Activated CD4-positive, alpha-beta memory T cell treated with anti-CD3 and anti-CD28 coated beads for 36 hours (primary cell): ENCODE results near the gene RBM4. TPM values are rescaled to one million over a fixed set of nuclear protein-coding genes. Genes with fewer than 3 reads are reported as not detected.

ENCODE experiments used
- CTCF ChIA-PET: fragments of 350-600 bp; sonication (Branson Sonifier 250); formaldehyde crosslinking; loops from one replicate; lab custom pipeline; 2021; ENCODE audit warnings: antibody characterized with exemption, inconsistent platforms; lab: Charles Lee
- POLR2A ChIA-PET: fragments of 350-600 bp; sonication (Branson Sonifier 250); formaldehyde crosslinking; loops from one replicate; lab custom pipeline; 2021; ENCODE audit warnings: antibody characterized with exemption; lab: Charles Lee
- DNase-seq: peaks from one replicate; pipeline ENCODE4 v3.0.0-alpha.2; 2020
- H3K27ac Mint-ChIP-seq: one replicate; pipeline ENCODE4 v1.8.0; 2021; ENCODE audit warnings: mixed read lengths
- H3K27me3 Mint-ChIP-seq: one replicate; pipeline ENCODE4 v1.8.0; 2021; ENCODE audit warnings: mixed read lengths
- H3K36me3 Mint-ChIP-seq: one replicate; pipeline ENCODE4 v1.8.0; 2021; ENCODE audit warnings: mixed read lengths
- H3K4me1 Mint-ChIP-seq: one replicate; pipeline ENCODE4 v1.8.0; 2021; ENCODE audit warnings: low read depth, mixed read lengths
- H3K4me3 Mint-ChIP-seq: one replicate; pipeline ENCODE4 v1.8.0; 2021; ENCODE audit warnings: mild to moderate bottlenecking, mixed read lengths
- H3K9me3 Mint-ChIP-seq: one replicate; pipeline ENCODE4 v1.8.0; 2021; ENCODE audit warnings: mixed read lengths
- intact Hi-C: fragments of 100-400 bp; cut with micrococcal nuclease; formaldehyde crosslinking; loops from one replicate; pipeline ENCODE4 v1.15.1; 2023
- total RNA-seq, 2 experiments: library from RNA; stranded (reverse); gene quantifications; one replicate each; pipeline ENCODE4 v1.2.3, GENCODE V29; 2021

Gene RBM4
- total RNA-seq, 2 experiments from 2014 or later, result 87.0 to 94.0 TPM

GRCh38 chr11:66617155-66617834 lies 21.2 kb upstream of the RBM4 start:
- H3K36me3 Mint-ChIP-seq, result peaks cover 54% of the 10 kb centered on the region
- H3K4me1 Mint-ChIP-seq, result peaks cover 42% of the 10 kb centered on the region
- no peaks in the 10 kb centered on the region for H3K9me3 Mint-ChIP-seq
- peak; percentile 51 for DNase-seq
- no peaks in the 10 kb centered on the region for H3K27me3 Mint-ChIP-seq
- intact Hi-C loops, result loop anchor here (1.0 to 5.0 kb wide), 2 partner anchors 21 to 225 kb away; partner anchors contain the start of genes RBM4 and RCE1
- H3K27ac Mint-ChIP-seq, result peak overlapping the region; percentile 94
- ChIA-PET CTCF (interaction anchor here (0.6 to 3.1 kb wide), 6 partner anchors 21 to 203 kb away, joined by 3 to 23 read pairs (median 7); partner anchors contain the start of genes CCDC87, CCS, RBM4 and RBM4B), POLR2A (interaction anchor here (0.7 to 10.8 kb wide), 20 partner anchors 8 to 727 kb away, joined by 3 to 140 read pairs (median 4); partner anchors contain the start of genes CCDC87, CCS, CTSF and DPP3)
- peak overlapping the region; percentile 91 for H3K4me3 Mint-ChIP-seq

GRCh38 chr11:66619080-66619554 lies 19.4 kb upstream of the RBM4 start:
- no peak for DNase-seq

DNA sequence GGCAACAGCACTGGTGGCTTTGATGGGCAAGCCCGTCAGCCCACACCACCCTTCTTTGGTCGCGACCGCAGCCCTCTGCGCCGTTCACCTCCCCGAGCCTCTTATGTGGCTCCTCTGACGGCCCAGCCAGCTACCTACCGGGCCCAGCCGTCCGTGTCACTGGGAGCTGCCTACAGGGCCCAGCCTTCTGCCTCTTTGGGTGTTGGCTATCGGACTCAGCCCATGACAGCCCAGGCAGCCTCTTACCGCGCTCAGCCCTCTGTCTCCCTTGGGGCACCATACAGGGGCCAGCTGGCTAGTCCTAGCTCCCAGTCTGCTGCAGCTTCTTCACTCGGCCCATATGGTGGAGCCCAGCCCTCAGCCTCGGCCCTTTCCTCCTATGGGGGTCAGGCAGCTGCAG lies 14.1 kb upstream of the RBM4 start:
- intact Hi-C loops, result no loop called here
- Mint-ChIP-seq H3K4me1 (peaks cover 62% of the 10 kb centered on the region), H3K9me3 (no peaks in the 10 kb centered on the region), H3K4me3 (no peak overlapping the region), H3K27ac (no peak overlapping the region), H3K27me3 (no peaks in the 10 kb centered on the region), H3K36me3 (peaks cover 84% of the 10 kb centered on the region)
- DNase-seq, result no peak
- POLR2A ChIA-PET, result interaction anchor here (1.0 to 10.8 kb wide), 4 partner anchors 8 to 19 kb away, joined by 3 to 140 read pairs (median 6); partner anchors contain the start of genes RBM14 and RBM4
- CTCF ChIA-PET, result interaction anchor here (1.7 kb wide), 1 partner anchor 14 kb away, joined by 6 read pairs; the partner anchor contains the start of gene RBM4

More at GRCh38 chr11:66619080-66619554, 19.4 kb upstream of the RBM4 start:
- intact Hi-C loops, result loop anchor here (5.0 kb wide), 1 partner anchor 223 kb away; the partner anchor contains the start of gene RCE1
- H3K27me3 Mint-ChIP-seq, result no peaks in the 10 kb centered on the region
- ChIA-PET POLR2A (interaction anchor here (0.6 to 10.8 kb wide), 3 partner anchors 20 to 58 kb away, joined by 3 to 140 read pairs (median 7); partner anchors contain the start of genes RBM4 and RBM4B), CTCF (interaction anchor here (1.0 to 3.1 kb wide), 5 partner anchors 18 to 59 kb away, joined by 3 to 23 read pairs (median 8); partner anchors contain the start of genes CCDC87, CCS and RBM4B)
- H3K27ac Mint-ChIP-seq, result peak overlapping the region; percentile 94
- peaks cover 72% of the 10 kb centered on the region for H3K36me3 Mint-ChIP-seq
- H3K4me3 Mint-ChIP-seq, result peak overlapping the region; percentile 91
- H3K4me1 Mint-ChIP-seq, result peaks cover 60% of the 10 kb centered on the region
- H3K9me3 Mint-ChIP-seq, result no peaks in the 10 kb centered on the region

DNA sequence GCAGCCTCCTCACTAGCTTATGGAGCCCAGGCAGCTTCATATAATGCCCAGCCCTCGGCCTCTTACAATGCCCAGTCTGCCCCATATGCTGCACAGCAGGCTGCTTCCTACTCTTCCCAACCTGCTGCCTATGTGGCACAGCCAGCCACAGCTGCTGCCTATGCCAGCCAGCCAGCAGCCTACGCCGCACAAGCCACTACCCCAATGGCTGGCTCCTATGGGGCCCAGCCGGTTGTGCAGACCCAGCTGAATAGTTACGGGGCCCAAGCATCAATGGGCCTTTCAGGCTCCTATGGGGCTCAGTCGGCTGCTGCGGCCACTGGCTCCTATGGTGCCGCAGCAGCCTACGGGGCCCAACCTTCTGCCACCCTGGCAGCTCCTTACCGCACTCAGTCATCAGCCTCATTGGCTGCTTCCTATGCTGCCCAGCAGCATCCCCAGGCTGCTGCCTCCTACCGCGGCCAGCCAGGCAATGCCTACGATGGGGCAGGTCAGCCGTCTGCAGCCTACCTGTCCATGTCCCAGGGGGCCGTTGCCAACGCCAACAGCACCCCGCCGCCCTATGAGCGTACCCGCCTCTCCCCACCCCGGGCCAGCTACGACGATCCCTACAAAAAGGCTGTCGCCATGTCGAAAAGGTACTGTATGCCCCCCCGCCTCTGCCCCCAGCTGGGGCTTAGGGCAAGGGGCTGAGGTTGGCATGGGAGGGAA lies 13.3 kb upstream of the RBM4 start:
- H3K27ac Mint-ChIP-seq, result no peak overlapping the region
- H3K4me3 Mint-ChIP-seq, result no peak overlapping the region
- H3K27me3 Mint-ChIP-seq, result no peaks in the 10 kb centered on the region
- DNase-seq, result no peak
- H3K4me1 Mint-ChIP-seq, result peaks cover 61% of the 10 kb centered on the region
- CTCF ChIA-PET, result no interaction called here
- H3K36me3 Mint-ChIP-seq, result peaks cover 85% of the 10 kb centered on the region
- POLR2A ChIA-PET, result interaction anchor here (1.0 to 10.8 kb wide), 4 partner anchors 9 to 20 kb away, joined by 3 to 140 read pairs (median 6); partner anchors contain the start of genes RBM14 and RBM4
- H3K9me3 Mint-ChIP-seq, result no peaks in the 10 kb centered on the region
- intact Hi-C loops, result no loop called here

DNA sequence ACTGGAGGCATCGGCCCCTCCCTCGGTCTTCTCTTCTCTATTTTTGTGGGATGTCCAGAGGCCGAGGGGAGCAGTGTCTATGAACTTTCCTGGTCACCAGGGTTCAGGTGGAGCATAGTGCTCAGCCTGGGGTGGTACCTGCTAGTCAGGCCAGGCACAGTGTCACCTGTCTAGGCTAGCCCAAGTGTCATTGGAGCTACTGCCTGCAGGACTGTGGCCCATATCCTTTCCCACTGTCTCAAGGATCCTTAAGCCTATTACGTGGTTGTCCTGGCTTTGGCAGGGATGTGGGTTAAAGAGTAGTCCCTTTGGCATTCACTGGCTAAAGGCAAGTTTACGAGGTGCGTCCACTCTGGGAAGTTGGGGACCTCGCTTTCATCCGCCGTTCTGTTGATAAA lies 12.8 kb upstream of the RBM4 start:
- no peak overlapping the region for H3K4me3 Mint-ChIP-seq
- CTCF ChIA-PET, result no interaction called here
- intact Hi-C loops, result no loop called here
- H3K27ac Mint-ChIP-seq, result no peak overlapping the region
- DNase-seq, result no peak
- H3K36me3 Mint-ChIP-seq, result peaks cover 82% of the 10 kb centered on the region
- H3K27me3 Mint-ChIP-seq, result no peaks in the 10 kb centered on the region
- H3K4me1 Mint-ChIP-seq, result peaks cover 58% of the 10 kb centered on the region
- H3K9me3 Mint-ChIP-seq, result no peaks in the 10 kb centered on the region
- POLR2A ChIA-PET, result interaction anchor here (1.9 to 10.8 kb wide), 2 partner anchors 9 to 13 kb away, joined by 8 to 140 read pairs; partner anchors contain the start of genes RBM14 and RBM4

GRCh38 chr11:66626382-66626781 lies 12.1 kb upstream of the RBM4 start:
- intact Hi-C loops, result no loop called here
- Mint-ChIP-seq H3K4me1 (peaks cover 53% of the 10 kb centered on the region), H3K4me3 (no peak overlapping the region), H3K9me3 (no peaks in the 10 kb centered on the region), H3K36me3 (peaks cover 79% of the 10 kb centered on the region), H3K27me3 (no peaks in the 10 kb centered on the region), H3K27ac (no peak overlapping the region)
- ChIA-PET CTCF (interaction anchor here (0.6 to 1.6 kb wide), 2 partner anchors 12 to 232 kb away, joined by 3 to 5 read pairs; partner anchors contain the start of gene RBM4), POLR2A (interaction anchor here (10.8 kb wide), 1 partner anchor 13 kb away, joined by 140 read pairs; the partner anchor contains the start of gene RBM4)
- DNase-seq, result no peak

GRCh38 chr11:66626926-66627325 lies 11.6 kb upstream of the RBM4 start:
- Mint-ChIP-seq H3K36me3 (peaks cover 82% of the 10 kb centered on the region), H3K4me1 (peaks cover 51% of the 10 kb centered on the region), H3K9me3 (no peaks in the 10 kb centered on the region), H3K4me3 (no peak overlapping the region), H3K27me3 (no peaks in the 10 kb centered on the region), H3K27ac (no peak overlapping the region)
- no peak for DNase-seq
- ChIA-PET POLR2A (interaction anchor here (0.8 to 2.7 kb wide), 2 partner anchors 9 to 11 kb away, joined by 4 to 14 read pairs; partner anchors contain the start of gene RBM4), CTCF (interaction anchor here (0.6 to 1.6 kb wide), 3 partner anchors 10 to 232 kb away, joined by 3 to 5 read pairs (median 3); partner anchors contain the start of gene RBM4)
- intact Hi-C loops, result no loop called here

GRCh38 chr11:66628061-66628603 lies 10.4 kb upstream of the RBM4 start:
- no peaks in the 10 kb centered on the region for H3K9me3 Mint-ChIP-seq
- peaks cover 80% of the 10 kb centered on the region for H3K36me3 Mint-ChIP-seq
- intact Hi-C loops, result no loop called here
- CTCF ChIA-PET, result interaction anchor here (1.4 to 1.6 kb wide), 2 partner anchors 8 to 10 kb away, joined by 3 to 5 read pairs; partner anchors contain the start of gene RBM4
- H3K27me3 Mint-ChIP-seq, result no peaks in the 10 kb centered on the region
- no peak overlapping the region for H3K27ac Mint-ChIP-seq
- DNase-seq, result no peak
- POLR2A ChIA-PET, result interaction anchor here (2.7 kb wide), 1 partner anchor 10 kb away, joined by 14 read pairs; the partner anchor contains the start of gene RBM4
- H3K4me3 Mint-ChIP-seq, result no peak overlapping the region
- peaks cover 43% of the 10 kb centered on the region for H3K4me1 Mint-ChIP-seq

DNA sequence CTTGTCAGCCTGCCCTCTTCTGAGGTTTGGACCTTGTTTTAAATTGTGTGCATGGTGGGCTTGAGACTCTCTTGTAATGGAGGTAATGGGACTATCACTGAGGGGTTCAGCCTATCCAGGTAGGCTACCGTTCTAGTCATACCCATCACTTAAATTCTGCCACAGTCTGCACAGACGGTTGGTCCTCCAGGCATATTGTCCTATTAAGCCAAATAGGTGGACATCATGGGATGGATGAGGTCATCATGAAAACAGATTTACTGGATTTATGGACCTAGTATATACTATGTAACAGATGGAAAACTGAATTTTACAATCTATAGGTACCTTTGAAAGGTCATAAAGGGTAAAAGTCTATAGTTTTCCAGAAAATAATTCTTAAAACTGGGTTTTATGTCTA lies 9.1 kb upstream of the RBM4 start:
- H3K27ac Mint-ChIP-seq, result no peak overlapping the region
- H3K36me3 Mint-ChIP-seq, result peaks cover 73% of the 10 kb centered on the region
- H3K9me3 Mint-ChIP-seq, result no peaks in the 10 kb centered on the region
- POLR2A ChIA-PET, result interaction anchor here (1.4 to 2.7 kb wide), 2 partner anchors 9 to 13 kb away, joined by 3 to 14 read pairs; partner anchors contain the start of genes RBM14 and RBM4
- intact Hi-C loops, result no loop called here
- H3K27me3 Mint-ChIP-seq, result no peaks in the 10 kb centered on the region
- H3K4me3 Mint-ChIP-seq, result no peak overlapping the region
- CTCF ChIA-PET, result interaction anchor here (1.1 kb wide), 1 partner anchor 9 kb away, joined by 3 read pairs; the partner anchor contains the start of gene RBM4
- H3K4me1 Mint-ChIP-seq, result peaks cover 37% of the 10 kb centered on the region
- DNase-seq, result no peak

DNA sequence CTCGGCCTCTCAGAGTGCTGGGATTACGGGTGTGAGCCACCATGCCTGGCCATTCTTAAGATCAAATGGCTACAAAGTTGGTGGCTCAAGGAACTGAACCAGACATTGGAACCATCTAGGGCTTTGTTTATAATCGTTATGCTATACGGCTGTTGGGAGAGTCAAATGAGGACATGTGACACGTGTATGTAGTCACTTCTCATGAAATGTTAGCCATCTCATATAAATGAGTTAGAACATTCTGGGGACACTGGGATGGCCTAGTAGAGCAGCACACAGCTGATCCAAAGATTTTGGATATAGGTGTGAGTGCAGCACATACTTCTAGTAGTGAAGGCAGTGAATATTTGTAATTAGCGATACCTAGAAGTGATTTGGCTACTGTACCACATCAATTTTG lies 6.6 kb upstream of the RBM4 start:
- Mint-ChIP-seq H3K4me1 (peaks cover 43% of the 10 kb centered on the region), H3K9me3 (no peaks in the 10 kb centered on the region), H3K36me3 (peaks cover 54% of the 10 kb centered on the region), H3K4me3 (no peak overlapping the region), H3K27ac (peak overlapping the region; percentile 14), H3K27me3 (no peaks in the 10 kb centered on the region)
- ChIA-PET CTCF (interaction anchor here (0.6 kb wide), 1 partner anchor 49 kb away, joined by 3 read pairs; no protein-coding TSS in a partner anchor), POLR2A (interaction anchor here (1.2 kb wide), 1 partner anchor 9 kb away, joined by 4 read pairs; no protein-coding TSS in a partner anchor)
- no peak for DNase-seq
- intact Hi-C loops, result no loop called here

GRCh38 chr11:66632952-66633351 lies 5.6 kb upstream of the RBM4 start:
- Mint-ChIP-seq H3K36me3 (peaks cover 44% of the 10 kb centered on the region), H3K9me3 (no peaks in the 10 kb centered on the region), H3K27ac (no peak overlapping the region), H3K4me1 (peaks cover 45% of the 10 kb centered on the region), H3K27me3 (no peaks in the 10 kb centered on the region), H3K4me3 (no peak overlapping the region)
- intact Hi-C loops, result no loop called here
- CTCF ChIA-PET, result no interaction called here
- POLR2A ChIA-PET, result interaction anchor here (1.6 kb wide), 1 partner anchor 45 kb away, joined by 4 read pairs; the partner anchor contains the start of gene RBM4B
- no peak for DNase-seq
